Lung (tissue), 16 donors: ENCODE data around the gene PDZRN4. TPM values are rescaled to one million over a fixed set of nuclear protein-coding genes. Genes with fewer than 3 reads are reported as not detected.
A peak's percentile ranks its signal among the peaks of the same experiment; 100 is the strongest.

Source experiments
- ATAC-seq: fragments of 200-7000 bp; cut with Tn5 transposase; one replicate; pipeline ENCODE4 v1.9.1; 2020; ENCODE audit warnings: moderate number of reproducible peaks; ENCODE audit not compliant: insufficient read depth, low FRiP score
- DNase-seq, 3 donors: peaks; one replicate each; pipeline ENCODE4 v3.0.0-alpha.2; 2013 to 2017
- H3K27ac ChIP-seq, 2 donors: one replicate each; pipeline ENCODE4 v1.5.1; 2013; ENCODE audit warnings: mild to moderate bottlenecking in 2 of 2, moderate library complexity in 2 of 2, control low read depth in 1 of 2, inconsistent platforms in 1 of 2, low read depth in 1 of 2, low read length in 1 of 2
- H3K27me3 ChIP-seq, 3 donors: one replicate each; pipeline ENCODE4 v1.5.1; 2013; ENCODE audit warnings: low read length in 2 of 3; ENCODE audit not compliant: control insufficient read depth in 3 of 3, insufficient read depth in 3 of 3
- H3K36me3 ChIP-seq, 4 donors: one replicate each; pipeline ENCODE4 v1.5.1; 2013; ENCODE audit warnings: low read length in 4 of 4, mild to moderate bottlenecking in 1 of 4, moderate library complexity in 1 of 4; ENCODE audit not compliant: control insufficient read depth in 4 of 4, insufficient read depth in 4 of 4
- H3K4me1 ChIP-seq, 5 donors: one replicate each; pipeline ENCODE4 v1.5.1; 2013; ENCODE audit warnings: low read length in 5 of 5, mild to moderate bottlenecking in 2 of 5, moderate library complexity in 1 of 5; ENCODE audit not compliant: control insufficient read depth in 5 of 5, insufficient read depth in 5 of 5
- H3K4me3 ChIP-seq: one replicate; pipeline ENCODE4 v1.5.1; 2013; ENCODE audit warnings: mild to moderate bottlenecking, control low read depth, moderate library complexity
- H3K9ac ChIP-seq, 2 donors: one replicate each; pipeline ENCODE4 v1.5.1; 2013; ENCODE audit warnings: low read length in 2 of 2, control low read depth in 1 of 2; ENCODE audit not compliant: insufficient read depth in 1 of 2
- H3K9me3 ChIP-seq, 4 donors: one replicate each; pipeline ENCODE4 v1.5.1; 2013; ENCODE audit warnings: low read length in 3 of 4, mild to moderate bottlenecking in 1 of 4, moderate library complexity in 1 of 4; ENCODE audit not compliant: control insufficient read depth in 4 of 4, insufficient read depth in 3 of 4
- CTCF ChIP-seq: IDR thresholded peaks from 2 replicates; pipeline ENCODE4 v1.5.1; 2012; ENCODE audit warnings: mild to moderate bottlenecking; ENCODE audit errors: control extremely low read depth, extremely low read depth
- WGBS, 2 donors: extraction: QIAGEN DNeasy Blood & Tissue Kit; methylation state at CpG; one replicate each; pipeline ENCODE4 v1.1.7; 2013; 5-methylcytosine and 5-hydroxymethylcytosine counted together
- long read RNA-seq, 5 donors: transcript quantifications; one replicate each; lab custom pipeline, GENCODE V29; 2026
- polyA plus RNA-seq, 2 donors: library from polyadenylated mRNA; stranded (reverse); fragments of 200-250 nt; gene quantifications; one replicate each; pipeline ENCODE4 v1.2.1, GENCODE V29; 2013
- total RNA-seq, 2 donors: library from RNA; depleted of rRNA in 1 of 2; stranded (reverse); fragments of >200 nt in 1 of 2; gene quantifications; one replicate each; pipeline ENCODE4 v1.2.1, GENCODE V29; 2014 to 2021
- donor health status: control.
- donor health status: control.
- donor health status: Bipolar disorder and iron deficiency.
- donor health status: healthy.
- donor health status: DM: yes; HTN: yes; CAD: no.

The PDZRN4 gene
- total RNA-seq (under 1 TPM; 0.37 to 0.54 TPM), polyA plus RNA-seq (under 1 TPM; 0.05 to 0.28 TPM)
- long read RNA-seq, donor 1: 0 reads
- long read RNA-seq, donor 2: 0 reads
- long read RNA-seq, donor 3: 0 reads
- long read RNA-seq, donor 4: 0 reads
- long read RNA-seq, donor 5: 0 reads

- Histone ChIP-seq H3K9me3 (peaks cover 0 to 3% (median 0%) of the 10 kb centered on the region in 4 donors), H3K27ac (no peak within 1 kb of the TSS), H3K4me1 (peaks cover 0 to 11% (median 4%) of the 10 kb centered on the region in 5 donors), H3K4me3 (peak within 1 kb of the TSS; percentile 4), H3K27me3 (peaks cover 3 to 43% (median 40%) of the 10 kb centered on the region in 3 donors), H3K9ac (no peak within 1 kb of the TSS), H3K36me3 (no peaks in the 10 kb centered on the region)
- 4 to 7% methylated on average over 58 to 67 of the region's 67 CpGs for WGBS, 2 donors
- DNase-seq (peak in 2 of 3 donors; percentile 32 to 34), ATAC-seq (no peak)
- no peak for TF ChIP-seq CTCF
These were observed at the start of gene PDZRN4 for GRCh38 chr12:41188058-41188840. TSS of gene PDZRN4 (plus strand) at chr12:41188320.

DNA sequence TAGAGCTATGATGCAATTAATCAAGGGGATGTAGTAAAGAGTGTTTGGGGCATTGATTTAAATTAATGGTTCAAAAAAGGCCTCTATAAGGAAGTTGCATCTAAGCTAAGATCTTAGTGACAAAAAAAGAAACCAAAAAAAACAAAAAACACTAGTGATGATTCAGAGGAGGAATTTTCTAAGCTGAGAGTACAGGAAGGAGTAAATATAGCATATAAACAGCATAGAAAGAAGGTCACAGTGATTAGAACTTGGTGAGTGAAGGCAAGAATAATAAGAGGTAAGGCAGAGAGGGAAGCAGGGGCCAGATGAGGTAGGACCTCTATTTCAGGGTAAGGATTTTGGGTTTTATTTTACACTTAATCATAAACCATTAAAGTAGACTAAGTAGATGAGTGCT lies 48.0 kb upstream of the PDZRN4 start:
- H3K9me3 ChIP-seq: no peaks in the 10 kb centered on the region
- no peaks in the 10 kb centered on the region for H3K36me3 ChIP-seq
- H3K4me3 ChIP-seq: no peak overlapping the region
- no peak for TF ChIP-seq CTCF
- no peak overlapping the region for H3K9ac ChIP-seq
- no peaks in the 10 kb centered on the region for H3K27me3 ChIP-seq
- ATAC-seq (no peak), DNase-seq (no peak)
- H3K27ac ChIP-seq: no peak overlapping the region
- no peaks in the 10 kb centered on the region for H3K4me1 ChIP-seq

DNA sequence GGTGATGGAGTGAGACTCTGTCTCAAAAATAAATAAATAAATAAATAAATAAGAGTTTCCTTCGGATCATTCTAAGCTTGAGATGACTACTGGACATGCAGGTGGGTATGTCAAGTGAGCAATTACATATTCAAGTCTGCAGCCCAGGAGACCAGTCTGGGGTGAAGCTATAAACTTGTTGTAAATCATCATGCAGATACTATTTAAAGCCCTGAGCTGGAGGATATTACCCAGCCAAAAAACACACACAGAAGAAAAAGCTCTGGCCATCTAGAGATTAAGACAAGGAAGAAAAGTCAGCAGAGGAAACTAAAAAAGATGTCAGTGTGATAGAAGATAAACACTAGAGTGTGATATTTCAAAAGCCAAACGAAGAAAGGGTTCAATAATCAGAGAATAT lies 47.0 kb upstream of the PDZRN4 start:
- no peak overlapping the region for H3K9ac ChIP-seq
- no peak overlapping the region for H3K27ac ChIP-seq
- ATAC-seq (no peak), DNase-seq (no peak)
- no peaks in the 10 kb centered on the region for H3K36me3 ChIP-seq
- H3K4me1 ChIP-seq: no peaks in the 10 kb centered on the region
- H3K9me3 ChIP-seq: no peaks in the 10 kb centered on the region
- no peak for TF ChIP-seq CTCF
- WGBS, 2 donors: 68 to 87% methylated on average over 2 of the region's 2 CpGs
- no peaks in the 10 kb centered on the region for H3K27me3 ChIP-seq
- H3K4me3 ChIP-seq: no peak overlapping the region
